ENCODE data around the gene MTMR10.

MTMR10 gene, protein sequence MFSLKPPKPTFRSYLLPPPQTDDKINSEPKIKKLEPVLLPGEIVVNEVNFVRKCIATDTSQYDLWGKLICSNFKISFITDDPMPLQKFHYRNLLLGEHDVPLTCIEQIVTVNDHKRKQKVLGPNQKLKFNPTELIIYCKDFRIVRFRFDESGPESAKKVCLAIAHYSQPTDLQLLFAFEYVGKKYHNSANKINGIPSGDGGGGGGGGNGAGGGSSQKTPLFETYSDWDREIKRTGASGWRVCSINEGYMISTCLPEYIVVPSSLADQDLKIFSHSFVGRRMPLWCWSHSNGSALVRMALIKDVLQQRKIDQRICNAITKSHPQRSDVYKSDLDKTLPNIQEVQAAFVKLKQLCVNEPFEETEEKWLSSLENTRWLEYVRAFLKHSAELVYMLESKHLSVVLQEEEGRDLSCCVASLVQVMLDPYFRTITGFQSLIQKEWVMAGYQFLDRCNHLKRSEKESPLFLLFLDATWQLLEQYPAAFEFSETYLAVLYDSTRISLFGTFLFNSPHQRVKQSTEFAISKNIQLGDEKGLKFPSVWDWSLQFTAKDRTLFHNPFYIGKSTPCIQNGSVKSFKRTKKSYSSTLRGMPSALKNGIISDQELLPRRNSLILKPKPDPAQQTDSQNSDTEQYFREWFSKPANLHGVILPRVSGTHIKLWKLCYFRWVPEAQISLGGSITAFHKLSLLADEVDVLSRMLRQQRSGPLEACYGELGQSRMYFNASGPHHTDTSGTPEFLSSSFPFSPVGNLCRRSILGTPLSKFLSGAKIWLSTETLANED

DNA sequence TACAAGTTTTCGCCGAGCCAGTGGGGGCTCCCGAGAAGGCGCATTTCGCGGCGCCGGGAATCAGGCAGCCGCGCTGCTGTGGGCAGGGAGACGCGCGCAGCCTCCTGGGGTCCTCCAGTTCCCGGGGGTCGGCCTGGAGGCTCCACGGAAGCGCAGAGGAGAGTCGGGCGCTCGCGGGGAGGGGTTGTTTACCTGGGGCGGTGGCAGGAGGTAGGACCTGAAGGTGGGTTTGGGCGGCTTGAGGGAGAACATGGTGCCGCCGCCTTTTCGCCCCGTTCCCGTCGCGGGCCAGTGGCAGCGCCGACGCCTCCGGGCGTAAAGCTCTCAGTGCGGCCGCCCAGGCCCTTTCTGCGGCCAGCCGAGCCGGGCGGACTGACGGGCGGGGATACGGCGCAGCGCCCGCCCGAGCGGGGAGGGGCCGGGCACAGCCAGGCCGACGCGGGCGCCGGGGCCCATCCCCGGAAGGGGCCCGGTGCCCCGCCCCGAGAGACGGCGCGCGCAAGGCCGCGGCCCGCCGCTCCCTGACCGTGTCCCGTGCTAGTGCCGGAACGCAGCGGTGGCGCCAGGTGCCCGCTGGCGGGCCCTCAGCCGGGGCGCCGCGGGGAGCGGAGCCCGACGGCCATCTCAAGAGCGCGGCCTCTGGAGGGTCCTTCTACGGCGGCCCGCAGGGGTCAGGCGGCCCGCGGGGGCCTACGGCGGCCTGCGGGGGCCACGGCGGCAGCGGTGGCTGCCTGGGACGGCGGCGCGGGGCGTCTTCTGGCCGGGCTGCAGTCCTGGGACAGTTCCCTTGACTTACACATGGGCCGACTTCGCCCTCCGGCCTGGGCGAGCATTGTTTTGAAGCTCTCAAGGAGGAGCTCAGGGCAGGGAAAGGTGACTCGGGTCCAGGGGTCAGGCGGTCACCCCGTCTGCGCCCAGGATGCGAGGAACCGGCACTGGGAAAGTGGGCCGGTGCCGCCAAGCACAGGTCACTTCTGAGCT, at the start of gene MTMR10:
Gene MTMR10, minus strand, starts transcription at position 374 of the 981 bp plus-strand sequence. Its CDS starts 122 bp downstream, at position 252.
- DNase-seq (ENCODE audit: low read depth, low spot score): peak; percentile 82

DNA sequence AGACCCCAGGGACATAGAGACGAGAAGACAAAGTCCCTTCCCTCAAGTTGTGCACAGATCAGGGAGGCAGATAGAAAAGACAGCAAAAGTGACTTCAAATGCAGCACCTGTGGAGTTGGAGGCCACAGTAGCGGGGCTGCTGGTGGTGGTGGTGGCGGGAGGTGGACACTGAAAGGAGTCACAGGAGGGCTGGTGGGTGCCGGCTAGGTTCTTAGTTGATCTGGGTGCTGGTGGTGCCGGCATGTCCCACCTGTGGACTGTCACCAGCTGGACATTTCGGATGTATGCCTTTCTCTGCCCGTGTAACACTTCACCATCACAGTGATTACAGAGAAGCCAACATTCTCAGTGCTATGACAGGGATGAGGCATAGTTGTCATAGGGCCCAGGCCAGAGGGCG, 49.2 kb upstream of the MTMR10 start:
- no peak for DNase-seq (ENCODE audit: low read depth, low spot score)

DNA sequence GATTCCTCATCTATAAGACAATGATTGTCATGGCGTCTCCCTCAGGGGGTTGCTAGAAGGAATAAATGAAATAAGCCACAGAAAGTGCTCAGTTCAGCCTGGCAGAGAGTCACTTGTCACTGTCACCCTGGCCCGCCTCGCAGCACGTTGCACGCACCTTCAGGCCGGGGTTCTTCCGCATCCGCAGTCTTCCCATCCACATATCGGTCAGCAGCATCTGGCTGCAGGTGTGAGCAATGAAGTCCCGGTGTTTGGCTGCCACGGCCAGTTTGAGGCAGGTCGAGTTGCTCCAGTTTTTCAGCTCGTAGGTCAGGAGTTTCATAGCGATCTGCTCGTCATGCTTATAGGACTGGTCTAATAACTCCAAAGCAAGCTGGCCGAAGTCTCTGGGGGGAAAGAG, 48.5 kb upstream of the MTMR10 start:
- DNase-seq (ENCODE audit: low read depth, low spot score): no peak

DNA sequence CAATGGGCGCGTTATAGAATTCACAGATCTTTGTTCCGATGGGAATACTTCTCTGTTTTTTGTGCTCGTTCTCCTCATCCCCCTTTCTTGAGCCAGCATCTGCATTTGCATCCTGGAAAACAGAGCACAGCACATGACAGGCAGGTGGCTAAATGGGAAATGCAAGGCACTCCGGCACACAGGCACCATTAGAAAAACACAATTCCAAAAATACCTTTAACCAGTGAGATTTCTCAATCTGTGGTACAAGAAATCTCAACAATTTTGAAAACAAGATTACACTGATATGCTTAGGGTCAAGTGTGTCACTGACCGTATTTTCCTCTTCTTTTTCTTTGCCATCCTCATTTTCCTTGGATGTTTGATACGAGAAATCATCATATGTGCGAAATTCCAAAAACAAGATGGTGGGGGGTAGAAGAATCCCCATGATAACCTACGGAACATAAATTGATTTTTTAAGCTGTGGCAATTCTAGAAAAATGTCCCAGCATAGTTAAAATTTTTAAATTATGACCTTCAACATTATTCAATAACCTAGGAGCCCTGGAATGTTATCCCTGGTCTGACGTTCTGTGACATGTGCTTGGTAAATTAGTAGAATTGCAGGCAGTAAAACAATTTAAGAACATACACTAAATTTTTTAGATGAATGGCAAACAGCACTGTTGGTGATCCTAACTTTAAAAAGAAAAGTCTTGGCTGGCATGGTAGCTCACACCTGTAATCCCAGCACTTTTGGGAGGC, 46.5 kb upstream of the MTMR10 start:
- DNase-seq (ENCODE audit: low read depth, low spot score): no peak

DNA sequence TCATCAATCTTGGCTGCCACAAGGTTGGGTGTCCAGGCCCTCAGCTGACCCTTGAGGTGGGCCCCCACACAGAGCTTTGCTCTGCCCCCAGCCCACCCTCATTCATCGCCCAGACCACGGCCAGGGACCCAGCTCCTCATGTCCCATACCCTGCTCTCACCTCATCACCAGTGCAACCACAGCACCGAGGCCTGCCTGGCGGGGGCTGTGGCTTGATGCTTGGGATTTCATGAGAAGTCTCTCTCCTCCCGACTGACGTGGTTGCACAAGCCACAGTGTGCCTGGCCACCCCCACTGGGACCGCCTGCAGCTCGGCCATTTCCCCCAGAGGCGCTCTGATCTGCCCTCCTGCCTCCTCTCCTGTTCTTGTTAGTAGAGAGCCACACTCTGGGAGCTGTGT, 45.4 kb upstream of the MTMR10 start:
- DNase-seq (ENCODE audit: low read depth, low spot score): no peak

DNA sequence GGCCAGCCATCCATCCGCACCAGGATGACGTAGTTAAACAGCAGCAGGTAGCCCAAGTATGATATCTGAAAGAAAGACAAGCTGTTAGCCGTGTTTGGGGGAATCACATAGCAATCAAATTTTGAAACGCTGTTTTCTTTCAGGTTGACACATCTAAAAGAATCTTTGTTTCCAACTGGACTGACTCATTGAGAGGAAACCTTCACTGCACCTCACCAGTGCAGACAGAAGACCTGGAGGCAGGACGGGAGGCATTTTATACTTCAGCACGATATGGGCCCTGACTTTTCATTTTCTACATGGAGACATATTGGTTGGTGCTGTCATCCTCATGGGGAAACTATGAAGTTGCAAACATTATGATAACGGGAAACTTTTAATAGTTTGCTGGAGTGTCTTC, 44.2 kb upstream of the MTMR10 start:
- no peak for DNase-seq (ENCODE audit: low read depth, low spot score)

DNA sequence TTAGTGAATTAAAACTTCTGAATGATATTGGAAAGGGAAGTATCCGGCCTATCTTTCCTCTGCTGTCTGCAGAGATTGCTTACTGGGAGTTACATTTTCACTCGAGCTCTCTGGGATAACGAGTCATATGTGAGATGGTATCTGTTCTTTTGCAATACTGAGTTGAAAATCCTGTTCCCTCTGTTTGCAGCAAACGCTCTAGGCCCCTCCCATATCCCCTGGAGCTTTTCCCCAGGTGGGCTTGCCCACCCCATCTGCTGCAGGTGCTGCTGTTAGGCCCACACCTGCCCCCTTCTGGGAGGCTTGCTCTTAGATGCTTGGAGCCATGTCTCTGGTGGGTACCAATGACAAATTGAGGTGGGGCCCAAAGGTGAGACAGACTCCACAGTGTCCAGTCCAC, 42.7 kb upstream of the MTMR10 start:
- DNase-seq (ENCODE audit: low read depth, low spot score): peak; percentile 73

DNA sequence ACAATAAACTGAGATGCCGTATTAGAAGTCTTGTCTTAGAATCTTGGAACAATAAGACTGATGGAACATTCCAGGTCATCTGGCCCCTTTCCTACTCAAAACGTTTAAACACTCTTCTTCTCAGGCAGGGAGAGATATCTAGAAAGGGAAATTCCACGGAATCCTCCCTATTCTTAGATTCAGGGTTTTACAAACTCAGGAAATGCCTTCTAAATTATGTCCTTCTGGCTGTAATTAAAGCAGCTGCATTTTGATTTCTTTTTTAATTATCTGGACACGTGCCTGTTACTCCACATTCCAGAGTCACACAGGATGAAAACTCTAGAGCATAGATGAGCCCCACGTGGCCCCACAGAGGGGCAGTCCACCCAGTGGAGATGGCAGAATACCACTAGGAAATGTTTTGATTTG, 41.5 kb upstream of the MTMR10 start:
- no peak for DNase-seq (ENCODE audit: low read depth, low spot score)

DNA sequence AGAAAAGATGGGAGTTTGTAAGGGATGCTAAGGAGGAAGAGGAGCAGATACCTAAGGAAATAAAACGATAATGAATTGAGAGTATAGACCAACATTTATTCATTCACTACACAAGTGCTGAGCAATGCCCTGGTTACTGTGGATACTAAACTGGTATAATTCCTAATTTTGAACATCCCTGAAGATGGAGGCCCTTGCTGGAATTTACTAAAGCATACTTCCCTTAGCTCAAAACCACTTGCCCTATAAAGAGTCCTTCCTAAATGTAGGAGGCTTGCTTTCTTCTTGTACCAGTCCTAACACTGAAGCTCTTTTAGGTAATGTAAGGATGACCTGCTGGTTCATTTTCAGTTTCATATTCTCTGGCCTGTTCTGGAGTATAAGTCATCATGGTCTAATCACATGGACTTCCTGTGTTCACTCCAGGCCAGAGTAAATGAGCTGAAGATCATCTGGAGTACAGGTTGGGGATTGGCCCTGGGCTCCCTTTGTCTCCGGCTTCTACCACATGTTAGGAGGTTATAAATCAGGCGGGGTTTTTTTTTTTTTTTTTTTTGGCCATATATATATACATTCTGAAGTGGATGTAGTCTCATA, 40.1 kb upstream of the MTMR10 start:
- no peak for DNase-seq (ENCODE audit: low read depth, low spot score)

DNA sequence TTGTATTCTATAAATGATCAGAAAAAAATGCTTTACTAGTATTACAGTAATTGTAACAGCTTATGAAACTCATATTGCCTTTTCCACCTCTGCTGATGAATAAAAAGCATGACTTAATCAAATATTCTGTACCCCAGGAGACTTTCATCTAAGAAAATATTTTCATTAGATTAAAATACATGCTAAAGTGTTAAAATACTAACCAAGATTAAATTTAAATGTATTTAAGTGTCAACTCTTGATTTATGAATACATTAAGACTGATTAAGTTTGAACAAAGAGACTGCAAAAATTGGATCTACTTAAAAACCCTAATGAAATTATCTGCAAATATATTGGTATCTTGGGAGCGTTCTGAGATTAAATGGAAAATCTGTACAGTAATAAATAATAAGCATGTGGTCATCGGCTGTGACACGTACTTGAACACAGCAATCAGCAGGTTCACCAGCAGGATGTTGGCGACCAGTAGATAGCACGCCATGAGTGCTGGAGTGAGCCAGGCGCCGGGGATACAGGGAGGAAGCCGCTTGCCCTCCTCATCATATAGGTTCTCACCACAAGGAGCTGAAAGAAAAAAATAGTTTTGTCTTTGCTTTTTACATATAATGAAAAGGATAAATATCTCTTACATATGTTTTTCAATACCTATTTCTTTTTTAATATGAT, 36.6 kb upstream of the MTMR10 start:
- DNase-seq (ENCODE audit: low read depth, low spot score): no peak

DNA sequence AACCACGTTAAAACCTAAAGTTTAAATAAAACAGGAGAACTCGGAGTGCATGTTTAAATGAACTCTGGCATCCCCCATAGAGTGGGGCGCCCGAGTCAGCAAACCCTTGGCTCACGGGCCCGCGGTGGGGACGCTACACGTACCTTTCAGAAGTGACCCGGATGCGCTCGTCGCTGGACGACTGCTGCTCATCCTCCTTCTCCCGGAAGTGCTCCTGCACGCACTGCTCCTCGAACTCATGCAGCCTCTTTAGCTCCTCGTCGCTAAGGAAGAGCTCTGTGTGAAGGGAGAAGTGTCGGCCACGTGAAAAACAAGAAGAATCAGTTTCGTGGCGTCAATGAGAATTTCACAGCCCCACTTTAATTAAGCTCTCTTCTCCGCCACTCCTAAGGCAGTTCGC, 34.6 kb upstream of the MTMR10 start:
- DNase-seq (ENCODE audit: low read depth, low spot score): no peak

DNA sequence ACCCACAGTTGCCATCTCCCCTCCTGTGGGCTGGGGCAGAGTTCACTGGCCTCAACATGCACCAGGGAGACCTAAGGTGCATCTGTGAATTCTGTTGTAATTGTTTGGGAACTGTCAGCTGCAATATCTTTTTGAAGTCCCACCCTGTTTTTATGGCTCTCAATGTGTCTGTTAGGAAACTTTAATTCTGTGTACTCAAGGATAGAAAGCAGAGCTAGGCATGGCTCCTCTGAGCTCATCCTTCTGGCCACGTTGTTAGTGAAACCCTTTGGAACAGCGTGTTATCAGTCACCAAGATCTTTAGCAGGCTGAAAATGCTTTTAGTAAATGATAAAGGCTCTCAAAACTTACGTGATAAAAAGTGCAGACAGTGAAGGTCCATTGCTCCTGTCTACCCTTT, 33.6 kb upstream of the MTMR10 start:
- peak; percentile 19 for DNase-seq (ENCODE audit: low read depth, low spot score)

DNA sequence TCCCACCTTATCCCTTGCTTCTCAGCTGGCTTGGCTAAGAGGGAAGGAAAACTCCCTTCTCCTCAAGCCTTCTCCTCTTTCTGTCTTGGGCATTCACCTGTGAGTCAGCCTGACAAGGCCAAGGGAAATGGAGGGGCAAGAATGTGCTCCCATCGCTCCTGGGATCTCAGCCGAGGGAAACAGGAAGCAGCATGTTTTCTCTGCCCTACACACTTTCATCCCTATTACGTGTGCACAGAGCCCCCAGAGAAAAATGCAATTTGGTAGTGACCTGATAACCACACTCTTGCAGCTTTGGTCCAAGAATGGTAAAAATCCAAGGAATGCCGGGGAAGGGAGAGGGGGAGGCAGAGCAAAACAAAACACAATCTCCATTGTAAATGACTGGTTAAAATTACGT, 32.9 kb upstream of the MTMR10 start:
- peak; percentile 81 for DNase-seq (ENCODE audit: low read depth, low spot score)

DNA sequence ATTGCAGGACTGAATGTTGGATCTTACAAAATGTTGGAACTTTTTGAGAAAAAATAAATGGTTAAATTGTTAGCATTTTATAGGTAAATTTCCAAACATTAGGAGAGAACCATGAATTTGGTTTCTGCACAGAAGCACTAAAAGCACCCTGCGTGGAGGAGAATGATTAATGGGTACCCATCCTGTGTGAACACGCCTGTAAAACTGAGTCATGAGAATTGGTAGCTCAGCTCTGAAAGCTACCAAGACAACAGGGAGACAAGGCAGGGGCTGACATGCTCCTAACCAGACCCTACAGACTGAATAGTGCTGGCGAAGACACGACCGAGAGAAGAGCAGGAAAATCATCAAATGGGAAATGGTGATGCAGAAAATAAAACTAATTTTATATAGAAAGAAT, 32.4 kb upstream of the MTMR10 start:
- no peak for DNase-seq (ENCODE audit: low read depth, low spot score)

DNA sequence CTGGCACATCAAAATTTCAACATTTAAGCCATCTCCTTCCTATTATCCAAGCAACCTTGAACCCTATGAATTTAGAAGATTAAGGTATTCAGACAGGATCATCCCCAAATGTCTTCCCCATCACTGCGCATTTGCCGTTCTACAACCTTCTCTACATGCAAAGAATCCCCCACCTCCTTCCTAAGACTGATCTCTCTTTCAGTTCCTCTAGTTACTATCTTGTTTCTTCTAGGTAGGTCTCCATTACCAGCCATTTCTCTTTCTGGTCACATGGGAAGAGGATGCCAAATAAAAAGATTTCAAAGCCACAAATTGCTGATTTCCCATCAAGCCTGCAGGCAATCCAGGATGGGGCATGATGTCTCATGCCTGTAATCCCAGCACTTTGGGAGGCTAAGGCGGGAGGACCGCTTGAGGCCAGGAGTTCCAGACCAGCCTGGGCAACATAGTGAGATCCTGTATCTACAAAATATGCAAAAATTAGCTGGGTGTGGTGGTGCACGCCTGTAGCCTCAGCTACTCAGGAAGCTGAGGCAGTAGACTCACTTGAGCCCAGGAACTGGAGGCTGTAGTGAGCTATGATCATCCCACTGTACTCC, 29.7 kb upstream of the MTMR10 start:
- no peak for DNase-seq (ENCODE audit: low read depth, low spot score)

DNA sequence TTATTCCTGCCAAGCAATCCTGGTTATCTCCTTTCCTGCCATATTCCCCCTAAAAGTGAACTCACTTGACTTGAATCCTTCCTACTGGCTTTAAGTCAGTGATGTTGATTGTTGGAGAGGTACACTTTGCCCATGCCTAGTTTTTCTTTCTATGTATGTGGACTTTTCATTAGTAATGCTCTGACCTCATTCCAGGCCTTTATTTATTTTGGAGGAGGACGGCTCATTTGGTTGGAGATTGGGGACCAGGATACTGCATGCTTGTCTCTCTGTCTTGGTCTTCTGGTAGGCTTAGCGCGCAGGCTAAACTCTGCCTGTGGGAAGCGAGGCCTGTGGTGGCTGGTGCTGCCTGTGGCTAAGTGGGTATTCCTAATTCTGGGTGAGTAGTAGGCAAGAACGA, 29.1 kb upstream of the MTMR10 start:
- no peak for DNase-seq (ENCODE audit: low read depth, low spot score)

DNA sequence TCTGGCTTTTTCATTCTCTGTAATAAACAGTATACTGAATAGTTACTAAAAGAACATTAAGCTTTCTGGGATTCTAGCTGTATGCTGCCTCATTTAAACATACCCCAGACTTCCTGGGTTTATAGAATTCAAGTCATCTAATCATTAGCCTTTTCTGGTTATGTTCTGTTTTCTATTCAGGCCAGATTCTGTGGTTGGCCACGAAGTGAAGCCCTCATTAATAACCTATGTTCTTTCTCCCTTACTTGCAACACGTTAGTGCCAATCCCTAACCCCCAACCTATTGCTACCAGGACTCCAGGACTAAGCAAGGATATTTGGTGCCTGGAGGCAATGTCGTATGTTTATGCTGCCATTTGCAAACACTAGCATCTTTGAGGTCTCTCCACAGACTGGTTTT, 28.6 kb upstream of the MTMR10 start:
- no peak for DNase-seq (ENCODE audit: low read depth, low spot score)

DNA sequence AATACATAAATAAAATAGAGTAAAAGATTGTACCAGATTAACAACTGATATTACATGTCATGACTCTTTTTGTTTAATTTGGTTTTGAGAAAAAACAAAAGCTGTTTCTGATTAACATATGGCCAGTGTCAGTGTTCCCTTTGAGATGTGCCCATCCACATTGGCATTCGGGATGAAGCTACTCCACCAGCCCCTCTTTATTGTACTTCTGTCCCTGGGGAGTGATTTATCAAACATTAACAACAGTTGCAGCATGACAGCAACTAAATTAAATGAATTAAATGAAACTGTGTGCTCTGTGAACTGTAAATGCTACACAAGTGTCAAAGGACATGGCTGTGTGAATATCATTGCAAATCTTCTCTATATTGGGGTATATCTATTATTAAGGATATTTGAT, 25.9 kb upstream of the MTMR10 start:
- DNase-seq (ENCODE audit: low read depth, low spot score): no peak

DNA sequence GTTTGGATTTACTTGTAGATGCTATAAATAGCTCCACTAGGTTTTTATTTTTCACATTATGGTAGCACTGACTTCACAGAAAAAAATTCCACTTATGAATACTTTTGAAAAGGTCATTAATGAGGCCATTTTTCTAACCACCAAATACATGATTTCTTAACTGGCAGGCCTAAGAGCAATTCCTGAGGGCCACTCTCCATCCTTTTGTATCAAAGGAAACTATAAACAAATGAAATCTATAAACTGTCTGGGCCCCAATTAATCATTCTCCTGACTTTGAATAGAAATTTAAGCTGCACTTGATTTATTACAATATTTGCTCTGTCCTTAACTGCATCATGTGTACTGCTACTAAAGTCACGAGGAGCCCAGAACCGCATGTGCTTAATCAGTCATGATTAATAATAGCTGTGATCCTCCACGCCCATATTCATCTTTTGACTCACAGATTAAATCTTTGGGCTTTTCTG, 25.1 kb upstream of the MTMR10 start:
- DNase-seq (ENCODE audit: low read depth, low spot score): no peak

DNA sequence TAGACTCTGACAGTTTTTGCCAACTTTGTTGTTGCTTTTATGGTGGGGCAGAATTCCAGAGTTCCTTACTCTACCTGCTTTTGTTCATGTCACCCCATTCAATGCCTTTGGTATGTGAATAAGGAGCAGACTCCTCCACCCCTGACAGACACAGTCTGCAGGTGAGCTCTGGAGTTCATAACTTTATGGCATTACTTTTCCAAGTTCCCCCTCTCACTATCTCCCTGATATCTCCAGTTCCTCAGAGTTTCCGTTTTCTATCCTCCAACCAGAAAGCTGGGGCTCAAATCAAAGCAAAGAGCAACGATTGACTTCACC, 23.1 kb upstream of the MTMR10 start:
- no peak for DNase-seq (ENCODE audit: low read depth, low spot score)

All from ELF-1 (cell line).